Astrocyte of the spinal cord (primary cell): ENCODE measurements around the gene ARMCX6.
"Not testable (repeated sequence)": the region's sequence is repeated elsewhere in the genome, so short reads cannot be mapped to it uniquely, and the experiment has no call there.

Source experiments
- DNase-seq: peaks from one replicate; pipeline ENCODE4 v3.0.0; 2011; ENCODE audit warnings: low read depth, low spot score
- H3K4me3 ChIP-seq: 2 replicates; pipeline ENCODE4 v1.5.1; 2011; ENCODE audit warnings: low read depth, mild to moderate bottlenecking, low read length, moderate library complexity
- CTCF ChIP-seq: IDR thresholded peaks from 2 replicates; pipeline ENCODE4 v1.5.1; 2012; ENCODE audit warnings: low read depth, mild to moderate bottlenecking, low read length, inconsistent platforms
- in situ Hi-C: cut with HindIII; loops from 2 replicates; pipeline ENCODE4 v1.10.0; 2017; ENCODE audit warnings: low sequenced_read_pairs

The ARMCX6 gene

GRCh38 chrX:101642093-101642492 lies 24.3 kb upstream of the ARMCX6 start:
- TF ChIP-seq CTCF: no peak
- H3K4me3 ChIP-seq: no peak overlapping the region
- DNase-seq: no peak
- in situ Hi-C loops: no loop called here

GRCh38 chrX:101639583-101639982 lies 21.8 kb upstream of the ARMCX6 start:
- in situ Hi-C loops: no loop called here
- TF ChIP-seq CTCF: no peak
- DNase-seq: no peak
- no peak overlapping the region for H3K4me3 ChIP-seq

- no peak for TF ChIP-seq CTCF
- in situ Hi-C loops: no loop called here
- DNase-seq: peak; percentile 18
- H3K4me3 ChIP-seq: no peak overlapping the region
Measured at GRCh38 chrX:101619364-101619763, 1.6 kb upstream of the ARMCX6 start.

- in situ Hi-C loops: no loop called here
- TF ChIP-seq CTCF: no peak
- DNase-seq: no peak
- no peak overlapping the region for H3K4me3 ChIP-seq
Measured at GRCh38 chrX:101605728-101606127, 12.1 kb downstream of the ARMCX6 start.

GRCh38 chrX:101605146-101605545 lies 12.7 kb downstream of the ARMCX6 start:
- no peak overlapping the region for H3K4me3 ChIP-seq
- no peak for TF ChIP-seq CTCF
- no peak for DNase-seq
- in situ Hi-C loops: no loop called here

GRCh38 chrX:101602077-101602476 lies 15.7 kb downstream of the ARMCX6 start:
- no peak for DNase-seq
- no peak for TF ChIP-seq CTCF
- in situ Hi-C loops: no loop called here
- H3K4me3 ChIP-seq: no peak overlapping the region

GRCh38 chrX:101599592-101599991 lies 18.2 kb downstream of the ARMCX6 start:
- in situ Hi-C loops, DNase-seq, H3K4me3 ChIP-seq: not testable (repeated sequence)
